ENCODE measurements around the gene DPM1. TPM values are rescaled to one million over a fixed set of nuclear protein-coding genes. Genes with fewer than 3 reads are reported as not detected.

The DPM1 gene
- total RNA-seq, 1 experiment from 2014 or later, result 70.7 TPM

- Histone ChIP-seq H3K79me2 (ENCODE audit: low read depth) (peaks cover 38% of the 10 kb centered on the region), H3K4me2 (no peak overlapping the region), H3K36me3 (ENCODE audit: low read depth) (peaks cover 59% of the 10 kb centered on the region), H3K9me3 (ENCODE audit: insufficient read depth, low read depth) (no peaks in the 10 kb centered on the region), H3K4me3 (no peak overlapping the region), H4K20me1 (ENCODE audit: insufficient read depth) (peaks cover 30% of the 10 kb centered on the region), H3K27me3 (ENCODE audit: insufficient read depth, low read depth) (no peaks in the 10 kb centered on the region), H3F3A (ENCODE audit: insufficient read depth, low read depth) (peaks cover 5% of the 10 kb centered on the region), H3K27ac (no peak overlapping the region), H3K4me1 (replicated peaks; ENCODE audit: insufficient read depth) (no peaks in the 10 kb centered on the region), H3K9me2 (ENCODE audit: insufficient read depth) (no peaks in the 10 kb centered on the region), H2AFZ (no peak overlapping the region)
- ChIA-PET CTCF (no interaction called here), POLR2A (ENCODE audit: unreplicated experiment) (no interaction called here)
- BruUV-seq (replicated peaks), result no TSS peak
- TF ChIP-seq EZH2 (IDR thresholded peaks at IDR 0.05; ENCODE audit: low read depth) (no peak), CTCF (conservative IDR thresholded peaks at IDR 0.05) (no peak)
- DNase-seq, result no peak
- intact Hi-C loops (cut with micrococcal nuclease; ENCODE audit: unreplicated experiment), result no loop called here
Observed at GRCh38 chr20:50948132-50948785, 10.1 kb downstream of the DPM1 start.

- Histone ChIP-seq H3K4me3 (no peak overlapping the region), H3K27me3 (ENCODE audit: insufficient read depth, low read depth) (no peaks in the 10 kb centered on the region), H3K36me3 (ENCODE audit: low read depth) (peaks cover 35% of the 10 kb centered on the region), H2AFZ (no peak overlapping the region), H3K79me2 (ENCODE audit: low read depth) (no peaks in the 10 kb centered on the region), H4K20me1 (ENCODE audit: insufficient read depth) (peaks cover 9% of the 10 kb centered on the region), H3K4me2 (no peak overlapping the region), H3K9me3 (ENCODE audit: insufficient read depth, low read depth) (no peaks in the 10 kb centered on the region), H3K4me1 (replicated peaks; ENCODE audit: insufficient read depth) (no peaks in the 10 kb centered on the region), H3K27ac (no peak overlapping the region), H3F3A (ENCODE audit: insufficient read depth, low read depth) (peaks cover 11% of the 10 kb centered on the region), H3K9me2 (ENCODE audit: insufficient read depth) (no peaks in the 10 kb centered on the region)
- POLR2A ChIA-PET (ENCODE audit: unreplicated experiment), result interaction anchor here (0.6 kb wide), 1 partner anchor 953 kb away, joined by 18 read pairs; no protein-coding TSS in a partner anchor
- CTCF ChIA-PET, result no interaction called here
- BruUV-seq (replicated peaks), result no TSS peak
- no peak for TF ChIP-seq EZH2 (IDR thresholded peaks at IDR 0.05; ENCODE audit: low read depth)
- no peak for TF ChIP-seq CTCF (conservative IDR thresholded peaks at IDR 0.05)
- DNase-seq, result no peak
- intact Hi-C loops (cut with micrococcal nuclease; ENCODE audit: unreplicated experiment), result no loop called here
Observed at GRCh38 chr20:50943069-50943468, 15.3 kb downstream of the DPM1 start.

- CTCF ChIA-PET, result interaction anchor here (0.7 kb wide), 1 partner anchor 213 kb away, joined by 3 read pairs; no protein-coding TSS in a partner anchor
- peak overlapping the region; percentile 84 for H3K27ac ChIP-seq
- intact Hi-C loops (cut with micrococcal nuclease; ENCODE audit: unreplicated experiment), result no loop called here
- no peaks in the 10 kb centered on the region for H3K27me3 ChIP-seq (ENCODE audit: insufficient read depth, low read depth)
- POLR2A ChIA-PET (ENCODE audit: unreplicated experiment), result no interaction called here
- H3K79me2 ChIP-seq (ENCODE audit: low read depth), result peaks cover 19% of the 10 kb centered on the region
- no peaks in the 10 kb centered on the region for H3K9me2 ChIP-seq (ENCODE audit: insufficient read depth)
- TF ChIP-seq CTCF (conservative IDR thresholded peaks at IDR 0.05) (no peak), EZH2 (IDR thresholded peaks at IDR 0.05; ENCODE audit: low read depth) (no peak)
- no peak overlapping the region for H3K4me3 ChIP-seq
- no peak overlapping the region for H2AFZ ChIP-seq
- H3K4me2 ChIP-seq, result no peak overlapping the region
- peaks cover 31% of the 10 kb centered on the region for H3K36me3 ChIP-seq (ENCODE audit: low read depth)
- H3K9me3 ChIP-seq (ENCODE audit: insufficient read depth, low read depth), result no peaks in the 10 kb centered on the region
- H3F3A ChIP-seq (ENCODE audit: insufficient read depth, low read depth), result peaks cover 26% of the 10 kb centered on the region
- H3K4me1 ChIP-seq (replicated peaks; ENCODE audit: insufficient read depth), result peaks cover 23% of the 10 kb centered on the region
- peaks cover 7% of the 10 kb centered on the region for H4K20me1 ChIP-seq (ENCODE audit: insufficient read depth)
- DNase-seq, result no peak
- BruUV-seq (replicated peaks), result no TSS peak
Observed at GRCh38 chr20:50933589-50933988, 24.7 kb downstream of the DPM1 start.

Data from PC-9 (cell line).